Gastrocnemius medialis (tissue), 4 donors: ENCODE measurements around the gene TUFM. TPM values are rescaled to one million over a fixed set of nuclear protein-coding genes. Genes with fewer than 3 reads are reported as not detected.
"Not testable (repeated sequence)": the region's sequence is repeated elsewhere in the genome, so short reads cannot be mapped to it uniquely, and the experiment has no call there.

Source experiments
- ATAC-seq, 2 donors: fragments of 150-250 bp; one replicate each; pipeline ENCODE4 v1.9.1; 2016
- DNase-seq, 2 donors: peaks; one replicate each; pipeline ENCODE4 v3.0.0-alpha.2; 2019
- H3K27ac ChIP-seq, 4 donors: fragments of 200-600 bp; sonication (generic); 1 replicate in 1 of 4; 2 replicates in 3 of 4; pipeline ENCODE4 v1.5.1; 2016 to 2018; ENCODE audit warnings: mild to moderate bottlenecking in 2 of 4, moderate library complexity in 1 of 4
- H3K27me3 ChIP-seq, 3 donors: fragments of 200-600 bp; sonication (generic) in 2 of 3; 1 replicate in 1 of 3; 2 replicates in 2 of 3; pipeline versions ENCODE4 v1.5.1 to v1.6.0; 2016 to 2019; ENCODE audit warnings: mild to moderate bottlenecking in 1 of 3, moderate library complexity in 1 of 3
- H3K36me3 ChIP-seq, 2 donors: fragments of 200-600 bp; sonication (generic) in 1 of 2; one replicate each; pipeline ENCODE4 v1.5.1; 2017 to 2018
- H3K4me1 ChIP-seq, 2 donors: fragments of 200-600 bp; sonication (generic) in 1 of 2; one replicate each; pipeline ENCODE4 v1.5.1; 2016 to 2017; ENCODE audit warnings: mild to moderate bottlenecking in 2 of 2
- H3K4me3 ChIP-seq, 4 donors: fragments of 200-600 bp; sonication (generic) in 3 of 4; 1 replicate in 1 of 4; 2 replicates in 3 of 4; pipeline ENCODE4 v1.5.1; 2016 to 2019; ENCODE audit warnings: mild to moderate bottlenecking in 2 of 4
- H3K9me3 ChIP-seq, 3 donors: fragments of 200-600 bp; sonication (generic) in 2 of 3; 1 replicate in 1 of 3; 2 replicates in 2 of 3; pipeline ENCODE4 v1.5.1; 2016 to 2019
- POLR2A ChIP-seq, 2 donors: fragments of 450-650 bp; IDR thresholded peaks; one replicate each; pipeline ENCODE4 v1.6.1; 2017; ENCODE audit warnings: antibody characterized with exemption in 2 of 2, mild to moderate bottlenecking in 2 of 2, moderate library complexity in 2 of 2
- in situ Hi-C, 4 donors: fragments of 200-750 bp; cut with MboI; loops; one replicate each; pipeline versions ENCODE4 v1.15.0 to v1.8.0; 2017; ENCODE audit warnings: low sequenced_read_pairs in 4 of 4
- intact Hi-C: fragments of 100-400 bp; cut with DNase I; formaldehyde crosslinking; loops from one replicate; pipeline ENCODE4 v1.15.1; 2023; ENCODE audit warnings: low total_unique reads
- total RNA-seq, 4 donors: library from RNA; depleted of rRNA; stranded (reverse); fragments of >200 nt; gene quantifications; one replicate each; pipeline versions ENCODE4 v1.1.0 to v1.2.3, GENCODE V29; 2016
- TF ChIP-seq, protein P1 (sequence below), 5 experiments: fragments of 450-650 bp in 3 of 5; fragments of 200-600 bp in 2 of 5; sonication (generic) in 2 of 5; IDR thresholded peaks in 4 of 5; conservative IDR thresholded peaks in 1 of 5; 1 replicate in 4 of 5; 2 replicates in 1 of 5; pipeline ENCODE4 v1.5.1; 2016 to 2019; ENCODE audit warnings: antibody characterized with exemption in 5 of 5, mild to moderate bottlenecking in 3 of 5, moderate library complexity in 3 of 5

TUFM gene
- total RNA-seq, 4 donors from 2014 or later, result 140 to 196 (median 167) TPM

DNA sequence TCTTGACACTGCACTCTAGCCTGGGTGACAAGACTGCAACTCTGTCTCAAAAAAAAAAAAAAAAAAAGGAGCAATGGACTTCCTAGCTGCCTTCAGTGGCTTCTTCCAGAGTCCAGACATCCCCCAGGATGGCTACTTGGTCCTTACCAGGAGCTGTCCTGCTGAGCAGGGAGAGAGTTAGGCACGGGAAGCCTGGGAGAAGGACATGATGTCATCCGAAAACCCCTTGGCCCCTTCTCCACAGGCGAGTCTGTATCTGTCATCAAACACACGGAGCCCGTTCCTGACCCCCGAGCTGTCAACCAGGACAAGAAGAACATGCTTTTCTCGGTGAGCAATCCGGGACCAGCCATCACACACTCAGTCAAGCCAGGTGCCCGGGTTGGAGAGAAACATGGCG is 40.8 kb upstream of the TUFM start:
- TF ChIP-seq, protein P1, sequence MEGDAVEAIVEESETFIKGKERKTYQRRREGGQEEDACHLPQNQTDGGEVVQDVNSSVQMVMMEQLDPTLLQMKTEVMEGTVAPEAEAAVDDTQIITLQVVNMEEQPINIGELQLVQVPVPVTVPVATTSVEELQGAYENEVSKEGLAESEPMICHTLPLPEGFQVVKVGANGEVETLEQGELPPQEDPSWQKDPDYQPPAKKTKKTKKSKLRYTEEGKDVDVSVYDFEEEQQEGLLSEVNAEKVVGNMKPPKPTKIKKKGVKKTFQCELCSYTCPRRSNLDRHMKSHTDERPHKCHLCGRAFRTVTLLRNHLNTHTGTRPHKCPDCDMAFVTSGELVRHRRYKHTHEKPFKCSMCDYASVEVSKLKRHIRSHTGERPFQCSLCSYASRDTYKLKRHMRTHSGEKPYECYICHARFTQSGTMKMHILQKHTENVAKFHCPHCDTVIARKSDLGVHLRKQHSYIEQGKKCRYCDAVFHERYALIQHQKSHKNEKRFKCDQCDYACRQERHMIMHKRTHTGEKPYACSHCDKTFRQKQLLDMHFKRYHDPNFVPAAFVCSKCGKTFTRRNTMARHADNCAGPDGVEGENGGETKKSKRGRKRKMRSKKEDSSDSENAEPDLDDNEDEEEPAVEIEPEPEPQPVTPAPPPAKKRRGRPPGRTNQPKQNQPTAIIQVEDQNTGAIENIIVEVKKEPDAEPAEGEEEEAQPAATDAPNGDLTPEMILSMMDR (IDR thresholded peaks at IDR 0.05 in 4 of 5, conservative IDR thresholded peaks at IDR 0.05 in 1 of 5), result no peak
- TF ChIP-seq POLR2A (IDR thresholded peaks at IDR 0.05), result no peak
- in situ Hi-C loops (no loop called here), intact Hi-C loops (no loop called here)
- Histone ChIP-seq H3K4me1 (peaks cover 0 to 25% of the 10 kb centered on the region in 2 donors), H3K36me3 (peaks cover 0 to 12% of the 10 kb centered on the region in 2 donors), H3K27me3 (no peaks in the 10 kb centered on the region), H3K27ac (peak overlapping the region; percentile 41 to 90 (median 72)), H3K4me3 (no peak overlapping the region), H3K9me3 (no peaks in the 10 kb centered on the region)
- no peak for ATAC-seq
- DNase-seq, result no peak

DNA sequence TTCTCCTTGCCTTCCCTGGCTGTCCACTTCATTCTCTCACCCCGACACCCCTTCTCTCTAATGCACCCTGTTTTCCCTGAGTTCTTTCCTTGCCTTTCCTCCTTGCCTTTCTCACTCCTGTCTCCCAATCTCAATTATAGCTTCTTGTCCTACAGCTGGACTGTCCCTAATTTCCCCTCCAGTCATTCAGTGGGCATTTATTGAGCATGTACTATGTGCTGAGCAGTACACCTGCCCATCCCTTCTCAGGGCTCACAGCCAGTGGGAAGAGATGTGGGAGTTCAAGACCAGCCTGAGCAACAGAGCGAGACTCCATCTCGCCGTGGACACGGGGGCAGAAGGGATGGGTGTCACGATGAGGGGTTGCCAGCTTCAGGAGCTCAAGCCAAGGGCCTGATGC is 37.9 kb upstream of the TUFM start:
- no peak for DNase-seq
- intact Hi-C loops, result no loop called here
- TF ChIP-seq POLR2A (IDR thresholded peaks at IDR 0.05), result no peak
- TF ChIP-seq, protein P1 (IDR thresholded peaks at IDR 0.05 in 4 of 5, conservative IDR thresholded peaks at IDR 0.05 in 1 of 5), result no peak

DNA sequence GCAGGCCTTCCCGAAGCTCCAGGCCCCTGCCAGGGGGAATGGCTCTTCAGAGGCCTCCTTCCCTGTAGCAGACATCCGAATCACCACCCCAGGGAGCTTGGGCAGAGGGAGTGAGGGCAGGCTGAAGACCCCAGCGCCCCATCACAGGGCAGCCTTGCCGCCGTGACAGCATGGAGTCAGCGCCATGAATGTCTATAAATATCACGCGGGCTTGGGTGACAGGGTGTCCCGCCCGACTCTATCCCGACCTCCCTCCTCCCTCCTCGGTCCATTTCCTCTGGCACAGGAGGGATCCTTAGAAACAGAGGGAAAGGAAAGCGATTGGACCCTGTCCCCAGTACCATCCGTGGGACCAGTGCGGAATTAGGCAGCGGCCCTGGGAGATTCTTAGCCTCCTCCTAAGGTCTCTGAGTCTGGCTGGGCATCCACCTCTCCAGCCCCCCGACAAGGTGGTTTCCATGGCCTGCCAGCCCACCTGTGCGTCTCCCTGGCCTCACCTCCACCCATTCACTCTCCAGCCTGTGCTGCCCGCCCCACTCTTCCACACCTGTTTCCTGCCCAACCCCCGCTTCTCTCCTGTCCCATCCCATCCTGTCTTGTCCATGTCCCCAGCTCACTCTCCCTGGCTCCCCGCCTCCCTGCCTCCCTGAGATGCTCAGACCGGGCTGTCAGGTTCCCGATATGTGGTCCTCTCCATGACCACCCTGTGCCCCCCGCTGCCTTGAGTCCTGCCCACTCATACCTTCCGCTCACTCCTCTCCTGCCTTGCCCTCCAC is 37.3 kb upstream of the TUFM start:
- peak in 1 of 2 donors; percentile 66 for DNase-seq
- intact Hi-C loops (no loop called here), in situ Hi-C loops (no loop called here)
- no peak for TF ChIP-seq POLR2A (IDR thresholded peaks at IDR 0.05)
- TF ChIP-seq, protein P1 (IDR thresholded peaks at IDR 0.05 in 4 of 5, conservative IDR thresholded peaks at IDR 0.05 in 1 of 5), result no peak
- no peaks in the 10 kb centered on the region for H3K9me3 ChIP-seq
- peaks cover 17 to 34% of the 10 kb centered on the region in 2 donors for H3K4me1 ChIP-seq
- peak overlapping the region; percentile 83 to 92 (median 90) for H3K27ac ChIP-seq
- peaks cover 0 to 12% of the 10 kb centered on the region in 2 donors for H3K36me3 ChIP-seq
- peak; percentile 34 to 53 for ATAC-seq
- H3K4me3 ChIP-seq, result peak overlapping the region in 2 of 4 donors; percentile 24 to 29
- H3K27me3 ChIP-seq, result no peaks in the 10 kb centered on the region

More for the DNA sequence above, 37.9 kb upstream of the TUFM start:
- ATAC-seq, result no peak
- Histone ChIP-seq H3K4me3 (no peak overlapping the region), H3K9me3 (no peaks in the 10 kb centered on the region), H3K27ac (peak overlapping the region; percentile 83 to 92 (median 90)), H3K4me1 (peaks cover 14 to 27% of the 10 kb centered on the region in 2 donors), H3K36me3 (peaks cover 0 to 12% of the 10 kb centered on the region in 2 donors), H3K27me3 (no peaks in the 10 kb centered on the region)
- in situ Hi-C loops, result no loop called here

DNA sequence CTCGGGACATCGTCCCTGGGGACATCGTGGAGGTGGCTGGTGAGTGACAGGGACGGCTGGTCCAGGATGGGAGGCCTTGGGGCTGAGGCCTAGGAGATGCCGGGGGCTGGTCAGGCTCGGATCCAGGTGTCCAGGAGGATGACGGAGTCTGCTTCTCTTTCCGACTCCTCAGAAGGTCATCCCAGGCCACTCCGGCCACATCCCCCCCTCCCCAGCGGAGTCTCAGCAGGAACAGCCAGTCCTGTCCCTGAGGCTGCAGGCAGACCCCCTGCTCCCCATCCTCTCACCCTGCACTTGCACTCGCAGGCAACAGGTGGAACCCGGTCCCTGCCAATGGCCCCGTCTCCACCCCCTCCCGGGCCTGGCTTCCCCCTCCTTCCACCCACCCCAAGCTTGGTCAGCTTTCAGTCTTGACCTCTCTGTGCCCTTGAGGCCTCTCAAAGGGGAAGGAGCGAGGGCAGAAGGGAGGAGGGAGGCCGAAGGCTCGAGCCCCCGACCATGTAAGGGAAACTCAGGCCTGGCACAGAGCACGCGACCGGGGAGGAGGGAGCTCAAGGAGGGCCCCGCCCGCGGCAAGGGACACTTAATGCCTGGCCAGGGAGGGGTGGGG is 36.5 kb upstream of the TUFM start:
- ATAC-seq (peak; percentile 48 to 50), DNase-seq (peak; percentile 60 to 92)
- peak overlapping the region; percentile 83 to 92 (median 90) for H3K27ac ChIP-seq
- no peaks in the 10 kb centered on the region for H3K9me3 ChIP-seq
- H3K4me3 ChIP-seq, result peak overlapping the region in 2 of 4 donors; percentile 24 to 29
- in situ Hi-C loops (no loop called here), intact Hi-C loops (no loop called here)
- no peaks in the 10 kb centered on the region for H3K27me3 ChIP-seq
- no peak for TF ChIP-seq POLR2A (IDR thresholded peaks at IDR 0.05)
- TF ChIP-seq, protein P1 (IDR thresholded peaks at IDR 0.05 in 4 of 5, conservative IDR thresholded peaks at IDR 0.05 in 1 of 5), result peak in 1 of 5 experiments; percentile 18
- H3K4me1 ChIP-seq, result peaks cover 20 to 41% of the 10 kb centered on the region in 2 donors
- peaks cover 0 to 7% of the 10 kb centered on the region in 2 donors for H3K36me3 ChIP-seq

DNA sequence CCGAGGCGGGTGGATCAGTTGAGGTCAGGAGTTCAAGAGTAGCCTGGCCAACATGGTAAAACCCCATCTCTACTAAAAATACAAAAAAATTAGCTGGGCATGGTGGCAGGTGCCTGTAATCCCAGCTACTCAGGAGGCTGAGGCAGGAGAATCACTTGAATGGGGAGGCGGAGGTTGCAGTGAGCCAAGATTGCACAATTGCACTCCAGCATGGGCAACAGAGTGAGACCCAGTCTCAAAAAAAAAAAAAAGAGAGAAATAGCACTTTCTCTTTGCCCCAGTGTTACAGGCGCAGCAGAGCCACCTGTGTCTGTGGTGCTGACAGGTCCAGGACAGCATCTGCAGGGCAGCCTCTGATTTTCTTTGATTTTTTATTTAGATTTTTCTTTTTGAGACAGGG is 35.4 kb upstream of the TUFM start:
- H3K27ac ChIP-seq, result peak overlapping the region; percentile 83 to 92 (median 90)
- H3K4me3 ChIP-seq, H3K36me3 ChIP-seq, in situ Hi-C loops, H3K27me3 ChIP-seq, H3K9me3 ChIP-seq, ATAC-seq, DNase-seq: not testable (repeated sequence)
- intact Hi-C loops, result loop anchor here (2.0 kb wide), 1 partner anchor 43 kb away; the partner anchor contains the start of gene RABEP2
- H3K4me1 ChIP-seq, result peaks cover 23 to 52% of the 10 kb centered on the region in 2 donors
